ENCODE data around the gene HIP1. TPM values are rescaled to one million over a fixed set of nuclear protein-coding genes. Genes with fewer than 3 reads are reported as not detected.

The HIP1 gene
- polyA plus RNA-seq, 2 of the 4 experiments (the other 2 are of a cell fraction), result 17.3 to 33.4 TPM

DNA sequence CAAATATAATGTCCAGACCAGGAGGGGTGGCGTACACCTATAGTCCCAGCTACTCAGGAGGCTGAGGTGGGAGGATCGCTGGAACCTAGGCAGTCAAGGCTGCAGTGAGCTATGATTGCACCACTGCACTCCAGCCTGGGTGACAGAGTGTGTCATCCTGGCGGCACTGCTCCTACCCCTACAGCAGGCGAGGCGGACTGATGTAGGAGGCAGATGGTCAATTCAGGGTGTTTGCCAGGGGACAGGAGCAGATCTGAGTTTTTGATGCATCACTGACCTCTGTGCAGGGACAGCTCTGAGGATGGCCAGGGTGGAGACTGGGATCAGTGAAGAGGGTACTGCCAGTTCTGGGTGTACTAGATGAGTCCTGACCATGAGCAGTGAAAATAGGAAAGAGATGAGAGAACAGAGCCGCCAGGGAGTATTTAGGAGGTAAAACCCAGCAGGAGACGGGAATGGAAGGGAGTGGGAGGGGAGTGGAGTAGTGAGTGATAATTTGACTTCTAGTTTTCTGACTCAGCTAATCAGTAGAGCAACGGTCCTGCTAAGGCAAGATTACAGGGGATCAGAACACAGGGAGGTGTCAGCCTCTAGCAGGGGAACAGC is 75.3 kb downstream of the HIP1 start (continued):
- TF ChIP-seq, protein P1, sequence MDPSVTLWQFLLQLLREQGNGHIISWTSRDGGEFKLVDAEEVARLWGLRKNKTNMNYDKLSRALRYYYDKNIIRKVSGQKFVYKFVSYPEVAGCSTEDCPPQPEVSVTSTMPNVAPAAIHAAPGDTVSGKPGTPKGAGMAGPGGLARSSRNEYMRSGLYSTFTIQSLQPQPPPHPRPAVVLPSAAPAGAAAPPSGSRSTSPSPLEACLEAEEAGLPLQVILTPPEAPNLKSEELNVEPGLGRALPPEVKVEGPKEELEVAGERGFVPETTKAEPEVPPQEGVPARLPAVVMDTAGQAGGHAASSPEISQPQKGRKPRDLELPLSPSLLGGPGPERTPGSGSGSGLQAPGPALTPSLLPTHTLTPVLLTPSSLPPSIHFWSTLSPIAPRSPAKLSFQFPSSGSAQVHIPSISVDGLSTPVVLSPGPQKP (IDR thresholded peaks at IDR 0.05; ENCODE audit: low read depth, low read length), result no peak
- TF ChIP-seq, protein P2, sequence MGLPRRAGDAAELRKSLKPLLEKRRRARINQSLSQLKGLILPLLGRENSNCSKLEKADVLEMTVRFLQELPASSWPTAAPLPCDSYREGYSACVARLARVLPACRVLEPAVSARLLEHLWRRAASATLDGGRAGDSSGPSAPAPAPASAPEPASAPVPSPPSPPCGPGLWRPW (IDR thresholded peaks at IDR 0.05), result no peak
- TF ChIP-seq NFE2L2 (conservative IDR thresholded peaks at IDR 0.05; ENCODE audit: low read length) (no peak), BHLHE40 (IDR thresholded peaks at IDR 0.05; ENCODE audit: low read depth, low read length) (no peak), ZNF302 (CRISPR knock-in tag; IDR thresholded peaks at IDR 0.05) (no peak), CHD4 (IDR thresholded peaks at IDR 0.05; ENCODE audit: borderline replicate concordance) (no peak), HEYL (CRISPR knock-in tag; IDR thresholded peaks at IDR 0.05) (no peak), HDAC2 (IDR thresholded peaks at IDR 0.05) (no peak)

DNA sequence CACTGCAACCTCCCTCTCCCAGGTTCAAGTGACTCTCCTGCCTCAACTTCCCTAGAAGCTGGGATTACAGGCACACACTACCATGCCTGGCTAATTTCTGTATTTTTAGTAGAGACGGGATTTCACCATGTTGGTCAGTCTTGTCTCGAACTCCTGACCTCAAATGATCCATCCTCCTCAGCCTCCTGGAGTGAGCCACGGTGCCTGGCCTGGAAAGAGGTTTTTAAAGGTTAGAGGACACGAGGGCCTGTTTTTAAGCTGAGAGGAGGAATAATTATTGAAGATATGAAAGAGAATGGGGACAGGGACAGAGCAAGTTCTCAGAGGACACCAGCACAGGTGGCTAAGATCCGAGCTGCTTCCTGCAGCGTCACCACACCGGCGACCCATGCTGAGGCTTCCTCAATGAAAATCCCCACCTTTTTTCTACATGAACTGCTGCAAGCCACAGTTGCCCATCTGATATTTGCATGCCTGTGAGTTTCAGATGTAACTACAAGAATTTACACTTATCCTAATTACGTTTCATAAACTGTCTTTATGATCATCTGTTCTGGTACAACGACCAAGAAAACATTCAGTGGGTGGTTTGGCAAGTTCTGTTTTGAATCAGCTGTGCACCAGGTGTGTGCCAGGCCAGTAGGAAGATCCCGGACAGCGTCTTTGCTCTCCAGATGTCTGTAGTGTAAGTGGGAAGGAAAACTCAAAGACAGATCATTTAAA is 76.0 kb downstream of the HIP1 start:
- POLR2A ChIA-PET, result no interaction called here
- Histone ChIP-seq H3K4me1 (peaks cover 13% of the 10 kb centered on the region), H3K9me3 (no peaks in the 10 kb centered on the region), H3K4me3 (no peak overlapping the region), H3K27ac (peak overlapping the region in 1 of 2 experiments; percentile 34; a peak in 2 of 6 replicates), H3K4me2 (no peak overlapping the region)
- 75% methylated on average over 12 of the region's 12 CpGs for WGBS (ENCODE audit: missing lambda C conversion rate)
- FAIRE-seq (no peak), ATAC-seq (no peak), DNase-seq (ENCODE audit: low read depth in 1 of 2, low spot score in 1 of 2) (no peak)
- CTCF ChIA-PET, result interaction anchor here (1.5 kb wide), 1 partner anchor 29 kb away, joined by 3 read pairs; no protein-coding TSS in a partner anchor
- TF ChIP-seq NR3C1 (IDR thresholded peaks at IDR 0.05) (no peak), MAFK (IDR thresholded peaks at IDR 0.05; ENCODE audit: partially characterized antibody) (no peak), RCOR1 (IDR thresholded peaks at IDR 0.05; ENCODE audit: low read depth, low read length) (no peak), CHD2 (IDR thresholded peaks at IDR 0.05; ENCODE audit: low read length, partially characterized antibody) (no peak)
- TF ChIP-seq, protein P3, sequence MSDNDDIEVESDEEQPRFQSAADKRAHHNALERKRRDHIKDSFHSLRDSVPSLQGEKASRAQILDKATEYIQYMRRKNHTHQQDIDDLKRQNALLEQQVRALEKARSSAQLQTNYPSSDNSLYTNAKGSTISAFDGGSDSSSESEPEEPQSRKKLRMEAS (IDR thresholded peaks at IDR 0.05), result no peak
- TF ChIP-seq, protein P4, sequence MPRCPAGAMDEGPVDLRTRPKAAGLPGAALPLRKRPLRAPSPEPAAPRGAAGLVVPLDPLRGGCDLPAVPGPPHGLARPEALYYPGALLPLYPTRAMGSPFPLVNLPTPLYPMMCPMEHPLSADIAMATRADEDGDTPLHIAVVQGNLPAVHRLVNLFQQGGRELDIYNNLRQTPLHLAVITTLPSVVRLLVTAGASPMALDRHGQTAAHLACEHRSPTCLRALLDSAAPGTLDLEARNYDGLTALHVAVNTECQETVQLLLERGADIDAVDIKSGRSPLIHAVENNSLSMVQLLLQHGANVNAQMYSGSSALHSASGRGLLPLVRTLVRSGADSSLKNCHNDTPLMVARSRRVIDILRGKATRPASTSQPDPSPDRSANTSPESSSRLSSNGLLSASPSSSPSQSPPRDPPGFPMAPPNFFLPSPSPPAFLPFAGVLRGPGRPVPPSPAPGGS (IDR thresholded peaks at IDR 0.05), result no peak

DNA sequence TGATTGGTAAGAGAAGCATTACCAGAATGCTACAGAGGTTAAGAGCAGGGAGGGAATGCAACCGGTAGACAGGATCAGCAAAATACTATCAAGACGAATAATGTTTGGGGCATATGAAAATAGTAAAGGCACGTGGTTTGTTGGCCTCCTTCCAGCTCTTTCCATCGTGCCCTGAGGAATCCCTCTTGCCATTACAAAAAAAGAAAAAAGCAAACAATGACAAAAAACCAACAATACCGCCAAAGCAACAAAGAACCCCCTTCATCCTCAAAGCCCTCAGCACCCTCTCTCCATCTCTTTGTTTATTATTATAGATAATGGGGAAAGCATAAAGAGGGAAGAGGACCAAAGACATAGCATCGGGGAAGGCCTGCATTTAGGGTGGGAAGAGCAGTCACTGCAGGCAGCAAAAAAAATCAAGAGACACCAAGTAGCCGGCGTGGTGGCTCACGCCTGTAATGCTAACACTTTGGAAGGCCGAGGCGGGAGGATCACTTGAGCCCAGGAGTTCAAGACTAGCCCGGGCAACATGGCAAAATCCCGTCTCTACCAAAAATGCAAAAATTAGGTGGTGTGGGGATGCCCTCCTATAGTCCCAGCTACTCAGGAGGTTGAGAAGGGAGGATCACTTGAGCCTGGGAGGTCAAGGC is 78.0 kb downstream of the HIP1 start:
- FAIRE-seq (no peak), DNase-seq (ENCODE audit: low read depth in 1 of 2, low spot score in 1 of 2) (no peak), ATAC-seq (no peak)
- H3K4me1 ChIP-seq, result peaks cover 11% of the 10 kb centered on the region
- 72% methylated on average over 13 of the region's 13 CpGs for WGBS (ENCODE audit: missing lambda C conversion rate)
- ChIA-PET POLR2A (no interaction called here), CTCF (interaction anchor here (1.0 kb wide), 1 partner anchor 11 kb away, joined by 4 read pairs; no protein-coding TSS in a partner anchor)
- no peak overlapping the region for H3K4me3 ChIP-seq
- H3K27ac ChIP-seq, result no peak overlapping the region
- H3K9me3 ChIP-seq, result no peaks in the 10 kb centered on the region
- H3K4me2 ChIP-seq, result no peak overlapping the region
- TF ChIP-seq, protein P1 (IDR thresholded peaks at IDR 0.05; ENCODE audit: low read depth, low read length), result no peak
- TF ChIP-seq RFX5 (IDR thresholded peaks at IDR 0.05), result no peak
- TF ChIP-seq, protein P5, sequence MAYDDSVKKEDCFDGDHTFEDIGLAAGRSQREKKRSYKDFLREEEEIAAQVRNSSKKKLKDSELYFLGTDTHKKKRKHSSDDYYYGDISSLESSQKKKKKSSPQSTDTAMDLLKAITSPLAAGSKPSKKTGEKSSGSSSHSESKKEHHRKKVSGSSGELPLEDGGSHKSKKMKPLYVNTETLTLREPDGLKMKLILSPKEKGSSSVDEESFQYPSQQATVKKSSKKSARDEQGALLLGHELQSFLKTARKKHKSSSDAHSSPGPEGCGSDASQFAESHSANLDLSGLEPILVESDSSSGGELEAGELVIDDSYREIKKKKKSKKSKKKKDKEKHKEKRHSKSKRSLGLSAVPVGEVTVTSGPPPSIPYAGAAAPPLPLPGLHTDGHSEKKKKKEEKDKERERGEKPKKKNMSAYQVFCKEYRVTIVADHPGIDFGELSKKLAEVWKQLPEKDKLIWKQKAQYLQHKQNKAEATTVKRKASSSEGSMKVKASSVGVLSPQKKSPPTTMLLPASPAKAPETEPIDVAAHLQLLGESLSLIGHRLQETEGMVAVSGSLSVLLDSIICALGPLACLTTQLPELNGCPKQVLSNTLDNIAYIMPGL (CRISPR knock-in tag; IDR thresholded peaks at IDR 0.05; ENCODE audit: borderline replicate concordance), result no peak
- TF ChIP-seq KDM5A (IDR thresholded peaks at IDR 0.05), result no peak
- no peak for TF ChIP-seq RNF2 (IDR thresholded peaks at IDR 0.05; ENCODE audit: borderline replicate concordance, low read depth)
- TF ChIP-seq KDM1A (IDR thresholded peaks at IDR 0.05; ENCODE audit: low read depth), result no peak
- TF ChIP-seq SREBF2 (IDR thresholded peaks at IDR 0.05), result no peak
- TF ChIP-seq RARB (CRISPR knock-in tag; IDR thresholded peaks at IDR 0.05), result no peak
- TF ChIP-seq, protein P2 (IDR thresholded peaks at IDR 0.05), result no peak
- TF ChIP-seq, protein P6, sequence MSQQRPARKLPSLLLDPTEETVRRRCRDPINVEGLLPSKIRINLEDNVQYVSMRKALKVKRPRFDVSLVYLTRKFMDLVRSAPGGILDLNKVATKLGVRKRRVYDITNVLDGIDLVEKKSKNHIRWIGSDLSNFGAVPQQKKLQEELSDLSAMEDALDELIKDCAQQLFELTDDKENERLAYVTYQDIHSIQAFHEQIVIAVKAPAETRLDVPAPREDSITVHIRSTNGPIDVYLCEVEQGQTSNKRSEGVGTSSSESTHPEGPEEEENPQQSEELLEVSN (IDR thresholded peaks at IDR 0.05; ENCODE audit: borderline replicate concordance, low read depth), result no peak
- TF ChIP-seq ZSCAN20 (CRISPR knock-in tag; IDR thresholded peaks at IDR 0.05), result no peak
- TF ChIP-seq POLR2A (IDR thresholded peaks at IDR 0.05; ENCODE audit: low read length), result no peak
- TF ChIP-seq TFCP2L1 (CRISPR knock-in tag; IDR thresholded peaks at IDR 0.05), result no peak
